ENCODE measurements around the gene PDIK1L.

- TF ChIP-seq CTCF (conservative IDR thresholded peaks at IDR 0.05; ENCODE audit: low read depth, low read length) (no peak), SMC3 (IDR thresholded peaks at IDR 0.05; ENCODE audit: low read depth, low read length) (no peak), POLR2A (IDR thresholded peaks at IDR 0.05; ENCODE audit: low read depth, low read length) (no peak), CHD1 (IDR thresholded peaks at IDR 0.05; ENCODE audit: low read depth, low read length) (no peak), CEBPB (IDR thresholded peaks at IDR 0.05; ENCODE audit: low read depth, low read length) (no peak), MXI1 (IDR thresholded peaks at IDR 0.05; ENCODE audit: borderline replicate concordance, low read depth, low read length) (no peak), USF2 (IDR thresholded peaks at IDR 0.05; ENCODE audit: low read depth, low read length) (no peak), RAD21 (IDR thresholded peaks at IDR 0.05; ENCODE audit: low read length) (no peak), BHLHE40 (IDR thresholded peaks at IDR 0.05; ENCODE audit: low read depth, low read length) (no peak), RFX5 (IDR thresholded peaks at IDR 0.05; ENCODE audit: low read depth, low read length) (no peak), NFE2L2 (IDR thresholded peaks at IDR 0.05; ENCODE audit: low read depth, low read length) (no peak), MAFK (IDR thresholded peaks at IDR 0.05; ENCODE audit: low read depth, low read length) (no peak), MAZ (IDR thresholded peaks at IDR 0.05; ENCODE audit: borderline replicate concordance, low read depth, low read length) (no peak)
- TF ChIP-seq, protein P1, sequence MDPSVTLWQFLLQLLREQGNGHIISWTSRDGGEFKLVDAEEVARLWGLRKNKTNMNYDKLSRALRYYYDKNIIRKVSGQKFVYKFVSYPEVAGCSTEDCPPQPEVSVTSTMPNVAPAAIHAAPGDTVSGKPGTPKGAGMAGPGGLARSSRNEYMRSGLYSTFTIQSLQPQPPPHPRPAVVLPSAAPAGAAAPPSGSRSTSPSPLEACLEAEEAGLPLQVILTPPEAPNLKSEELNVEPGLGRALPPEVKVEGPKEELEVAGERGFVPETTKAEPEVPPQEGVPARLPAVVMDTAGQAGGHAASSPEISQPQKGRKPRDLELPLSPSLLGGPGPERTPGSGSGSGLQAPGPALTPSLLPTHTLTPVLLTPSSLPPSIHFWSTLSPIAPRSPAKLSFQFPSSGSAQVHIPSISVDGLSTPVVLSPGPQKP (IDR thresholded peaks at IDR 0.05; ENCODE audit: borderline replicate concordance, low read depth, low read length): no peak
These were observed 13.9 kb upstream of the PDIK1L start for GRCh38 chr1:26097696-26098095.

All from IMR-90 (cell line).